Measurements from ENCODE around the gene IGDCC3.
A peak's percentile ranks its signal among the peaks of the same experiment; 100 is the strongest.
"Not testable (repeated sequence)": the region's sequence is repeated elsewhere in the genome, so short reads cannot be mapped to it uniquely, and the experiment has no call there.

Gene IGDCC3

GRCh38 chr15:65369651-65370050 lies 8.2 kb downstream of the IGDCC3 start:
- DNase-seq, result no peak

- no peak for DNase-seq
Observed at GRCh38 chr15:65369212-65369547, 8.6 kb downstream of the IGDCC3 start.

- DNase-seq, result peak; percentile 23
Observed at GRCh38 chr15:65368302-65369211, 9.2 kb downstream of the IGDCC3 start.

- DNase-seq, result no peak
Observed at GRCh38 chr15:65366122-65366892, 11.5 kb downstream of the IGDCC3 start.

- DNase-seq, result no peak
Observed at GRCh38 chr15:65365229-65365628, 12.6 kb downstream of the IGDCC3 start.

GRCh38 chr15:65363766-65364165 lies 14.0 kb downstream of the IGDCC3 start:
- DNase-seq, result no peak

- DNase-seq, result no peak
Observed at GRCh38 chr15:65363306-65363705, 14.5 kb downstream of the IGDCC3 start.

- no peak for DNase-seq
Observed at GRCh38 chr15:65362491-65362890, 15.3 kb downstream of the IGDCC3 start.

GRCh38 chr15:65361708-65362459 lies 15.9 kb downstream of the IGDCC3 start:
- DNase-seq, result no peak

- DNase-seq, result no peak
Observed at GRCh38 chr15:65360506-65360905, 17.3 kb downstream of the IGDCC3 start.

- no peak for DNase-seq
Observed at GRCh38 chr15:65355988-65356353, 21.8 kb downstream of the IGDCC3 start.

- no peak for DNase-seq
Observed at GRCh38 chr15:65355173-65355987, 22.4 kb downstream of the IGDCC3 start.

GRCh38 chr15:65354835-65355172 lies 23.0 kb downstream of the IGDCC3 start:
- DNase-seq, result no peak

GRCh38 chr15:65351972-65352371 lies 25.8 kb downstream of the IGDCC3 start:
- DNase-seq, result not testable (repeated sequence)

GRCh38 chr15:65349338-65349737 lies 28.5 kb downstream of the IGDCC3 start:
- DNase-seq, result no peak

GRCh38 chr15:65347756-65348155 lies 30.0 kb downstream of the IGDCC3 start:
- DNase-seq, result not testable (repeated sequence)

GRCh38 chr15:65346856-65347598 lies 30.8 kb downstream of the IGDCC3 start:
- no peak for DNase-seq

- DNase-seq, result no peak
Observed at GRCh38 chr15:65344914-65345275, 32.9 kb downstream of the IGDCC3 start.

- DNase-seq, result no peak
Observed at GRCh38 chr15:65344214-65344913, 33.4 kb downstream of the IGDCC3 start.

GRCh38 chr15:65343374-65343981 lies 34.3 kb downstream of the IGDCC3 start:
- DNase-seq, result no peak

- no peak for DNase-seq
Observed at GRCh38 chr15:65342493-65342892, 35.3 kb downstream of the IGDCC3 start.
